Right atrium auricular region (tissue), 2 donors: Measurements from ENCODE around the gene CELA2A. TPM values are rescaled to one million over a fixed set of nuclear protein-coding genes. Genes with fewer than 3 reads are reported as not detected.

Experiments used
- DNase-seq: peaks from one replicate; pipeline ENCODE4 v3.0.0-alpha.2; 2019; ENCODE audit warnings: low spot score
- H3K27ac ChIP-seq, 2 donors: fragments of 200-600 bp; sonication (generic); 1 replicate in 1 of 2; 2 replicates in 1 of 2; pipeline ENCODE4 v1.5.1; 2016 to 2019
- H3K27me3 ChIP-seq, 2 donors: fragments of 200-600 bp; sonication (generic); one replicate each; pipeline versions ENCODE4 v1.5.1 to v1.6.0; 2017 to 2019
- H3K36me3 ChIP-seq: fragments of 200-600 bp; sonication (generic); one replicate; pipeline ENCODE4 v1.5.1; 2016
- H3K4me1 ChIP-seq, 2 donors: fragments of 200-600 bp; sonication (generic); one replicate each; pipeline versions ENCODE4 v1.5.1 to v1.6.0; 2017 to 2019
- H3K4me3 ChIP-seq, 2 donors: fragments of 200-600 bp; sonication (generic); 1 replicate in 1 of 2; 2 replicates in 1 of 2; pipeline ENCODE4 v1.5.1; 2017 to 2019; ENCODE audit warnings: mild to moderate bottlenecking in 1 of 2, moderate library complexity in 1 of 2
- H3K9me3 ChIP-seq, 2 donors: fragments of 200-600 bp; sonication (generic); one replicate each; pipeline ENCODE4 v1.5.1; 2019
- total RNA-seq, 2 donors: library from RNA; depleted of rRNA; stranded (reverse); fragments of >200 nt; gene quantifications; one replicate each; pipeline ENCODE4 v1.1.0, GENCODE V29; 2016
- TF ChIP-seq, protein P1 (sequence below), 2 donors: fragments of 200-600 bp; sonication (generic); IDR thresholded peaks; one replicate each; pipeline ENCODE4 v1.5.1; 2019; ENCODE audit warnings: antibody characterized with exemption in 2 of 2

The CELA2A gene
- total RNA-seq, 2 donors from 2014 or later, result not detected

DNA sequence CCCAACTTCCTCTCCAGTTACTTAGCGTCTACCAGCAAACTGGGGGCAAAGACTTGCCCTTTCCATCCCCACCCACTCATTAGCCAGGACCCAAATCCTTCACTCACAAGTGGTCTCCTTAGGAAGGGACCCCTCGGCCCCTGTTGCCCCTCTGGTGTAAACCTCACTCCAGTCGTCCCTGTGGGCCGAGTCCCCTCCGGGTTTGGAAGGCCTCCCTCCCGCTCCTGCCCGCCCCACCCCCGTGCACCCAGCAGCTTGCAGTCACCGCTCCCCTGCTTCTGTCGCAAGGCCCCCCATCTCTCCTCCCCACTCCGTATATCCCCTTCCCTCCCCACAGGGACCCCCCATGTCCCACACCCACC, 45.7 kb upstream of the CELA2A start:
- Histone ChIP-seq H3K27me3 (no peaks in the 10 kb centered on the region), H3K27ac (peak overlapping the region; percentile 18 to 69), H3K4me3 (peak overlapping the region; percentile 80 to 81), H3K4me1 (peaks cover 0 to 61% of the 10 kb centered on the region in 2 donors), H3K9me3 (no peaks in the 10 kb centered on the region), H3K36me3 (no peaks in the 10 kb centered on the region)
- TF ChIP-seq, protein P1, sequence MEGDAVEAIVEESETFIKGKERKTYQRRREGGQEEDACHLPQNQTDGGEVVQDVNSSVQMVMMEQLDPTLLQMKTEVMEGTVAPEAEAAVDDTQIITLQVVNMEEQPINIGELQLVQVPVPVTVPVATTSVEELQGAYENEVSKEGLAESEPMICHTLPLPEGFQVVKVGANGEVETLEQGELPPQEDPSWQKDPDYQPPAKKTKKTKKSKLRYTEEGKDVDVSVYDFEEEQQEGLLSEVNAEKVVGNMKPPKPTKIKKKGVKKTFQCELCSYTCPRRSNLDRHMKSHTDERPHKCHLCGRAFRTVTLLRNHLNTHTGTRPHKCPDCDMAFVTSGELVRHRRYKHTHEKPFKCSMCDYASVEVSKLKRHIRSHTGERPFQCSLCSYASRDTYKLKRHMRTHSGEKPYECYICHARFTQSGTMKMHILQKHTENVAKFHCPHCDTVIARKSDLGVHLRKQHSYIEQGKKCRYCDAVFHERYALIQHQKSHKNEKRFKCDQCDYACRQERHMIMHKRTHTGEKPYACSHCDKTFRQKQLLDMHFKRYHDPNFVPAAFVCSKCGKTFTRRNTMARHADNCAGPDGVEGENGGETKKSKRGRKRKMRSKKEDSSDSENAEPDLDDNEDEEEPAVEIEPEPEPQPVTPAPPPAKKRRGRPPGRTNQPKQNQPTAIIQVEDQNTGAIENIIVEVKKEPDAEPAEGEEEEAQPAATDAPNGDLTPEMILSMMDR (IDR thresholded peaks at IDR 0.05), result no peak
- DNase-seq, result no peak

DNA sequence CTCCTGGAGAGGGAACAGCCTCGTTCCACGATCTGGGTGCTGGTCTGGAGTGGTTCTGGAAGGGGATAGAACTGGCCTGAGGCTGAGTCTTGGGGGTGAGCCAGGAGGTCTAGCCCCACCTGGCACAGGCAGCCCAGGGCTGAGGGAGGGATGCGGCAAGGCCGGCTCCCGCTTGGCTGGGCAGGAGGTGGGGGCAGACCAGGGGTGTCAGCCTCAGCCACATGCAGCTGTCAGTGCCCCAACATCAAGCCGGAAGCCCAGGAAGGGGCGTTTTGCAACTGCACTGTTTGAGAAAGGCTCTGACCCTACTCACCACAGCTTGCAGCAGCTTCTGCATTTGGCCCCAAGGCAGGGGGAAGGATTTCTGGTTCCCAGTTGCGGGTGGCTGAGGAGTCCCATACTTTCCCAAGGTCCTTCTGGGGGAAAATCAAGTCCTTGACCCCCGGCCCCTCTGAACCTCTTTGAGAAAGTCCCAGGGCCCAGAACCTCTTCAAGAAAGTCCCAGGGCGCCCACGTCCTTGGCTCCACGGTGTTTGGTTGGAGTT, 44.9 kb upstream of the CELA2A start:
- DNase-seq, result no peak

DNA sequence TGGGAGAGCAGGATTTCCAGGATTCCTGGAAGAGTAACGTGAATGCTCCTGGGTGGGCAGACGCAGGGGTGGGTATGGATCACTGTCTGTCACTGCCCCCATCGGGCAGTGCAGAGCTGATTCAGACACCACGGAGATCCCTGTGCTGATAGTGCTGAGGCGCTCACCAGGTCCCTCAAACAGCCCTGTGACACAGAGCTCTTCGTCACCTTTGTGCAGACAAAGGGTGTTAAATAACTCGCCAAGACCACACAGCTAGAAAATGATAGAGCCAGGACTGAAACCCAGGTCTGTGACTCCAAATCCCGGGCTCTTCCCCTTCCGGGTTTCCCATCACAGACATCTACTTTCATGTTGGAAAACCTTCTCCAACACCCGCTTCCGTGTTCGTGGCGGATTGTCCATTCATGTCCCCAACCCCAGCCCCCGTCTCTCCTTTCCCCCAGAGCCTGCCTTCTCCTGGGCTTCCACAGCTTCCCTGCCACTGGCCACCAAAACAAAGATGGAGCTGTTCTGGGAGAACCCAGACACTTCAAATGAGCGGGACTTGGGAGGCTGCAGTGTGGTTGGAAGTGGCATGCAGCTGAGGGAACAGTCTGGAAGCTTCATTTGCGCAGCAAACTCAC, 44.2 kb upstream of the CELA2A start:
- Histone ChIP-seq H3K4me3 (peak overlapping the region in 1 of 2 donors; percentile 81), H3K36me3 (no peaks in the 10 kb centered on the region), H3K27ac (peak overlapping the region in 1 of 2 donors; percentile 18), H3K27me3 (no peaks in the 10 kb centered on the region), H3K9me3 (no peaks in the 10 kb centered on the region), H3K4me1 (peaks cover 0 to 71% of the 10 kb centered on the region in 2 donors)
- TF ChIP-seq, protein P1 (IDR thresholded peaks at IDR 0.05), result no peak
- no peak for DNase-seq

More for the DNA sequence above, 44.9 kb upstream of the CELA2A start:
- no peaks in the 10 kb centered on the region for H3K27me3 ChIP-seq
- peaks cover 0 to 68% of the 10 kb centered on the region in 2 donors for H3K4me1 ChIP-seq
- H3K36me3 ChIP-seq, result no peaks in the 10 kb centered on the region
- H3K27ac ChIP-seq, result peak overlapping the region; percentile 18 to 69
- TF ChIP-seq, protein P1 (IDR thresholded peaks at IDR 0.05), result no peak
- peak overlapping the region; percentile 80 to 81 for H3K4me3 ChIP-seq
- no peaks in the 10 kb centered on the region for H3K9me3 ChIP-seq

DNA sequence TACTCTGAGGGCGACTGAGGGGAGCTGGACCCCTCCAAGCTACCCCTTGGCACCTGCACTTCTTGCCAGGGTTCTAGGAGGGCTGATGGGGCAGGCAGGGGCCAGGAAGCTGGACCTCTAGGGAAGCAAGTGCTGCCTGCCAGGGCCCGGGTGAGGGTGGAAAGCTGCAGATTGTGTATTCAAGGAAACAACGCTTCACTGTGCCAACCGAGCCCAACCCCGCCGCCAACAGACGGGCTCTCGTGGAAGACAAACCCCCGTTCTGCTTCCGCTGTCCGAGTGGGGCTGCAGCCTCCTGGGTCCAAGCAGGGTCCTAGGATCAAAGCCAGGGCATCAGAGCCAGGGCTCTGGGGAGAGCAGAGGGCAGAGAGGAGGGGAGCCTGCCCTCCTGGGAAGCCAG, 43.7 kb upstream of the CELA2A start:
- Histone ChIP-seq H3K27ac (peak overlapping the region in 1 of 2 donors; percentile 18), H3K9me3 (no peaks in the 10 kb centered on the region), H3K27me3 (no peaks in the 10 kb centered on the region), H3K4me3 (no peak overlapping the region), H3K36me3 (no peaks in the 10 kb centered on the region), H3K4me1 (peaks cover 0 to 75% of the 10 kb centered on the region in 2 donors)
- TF ChIP-seq, protein P1 (IDR thresholded peaks at IDR 0.05), result no peak
- no peak for DNase-seq

DNA sequence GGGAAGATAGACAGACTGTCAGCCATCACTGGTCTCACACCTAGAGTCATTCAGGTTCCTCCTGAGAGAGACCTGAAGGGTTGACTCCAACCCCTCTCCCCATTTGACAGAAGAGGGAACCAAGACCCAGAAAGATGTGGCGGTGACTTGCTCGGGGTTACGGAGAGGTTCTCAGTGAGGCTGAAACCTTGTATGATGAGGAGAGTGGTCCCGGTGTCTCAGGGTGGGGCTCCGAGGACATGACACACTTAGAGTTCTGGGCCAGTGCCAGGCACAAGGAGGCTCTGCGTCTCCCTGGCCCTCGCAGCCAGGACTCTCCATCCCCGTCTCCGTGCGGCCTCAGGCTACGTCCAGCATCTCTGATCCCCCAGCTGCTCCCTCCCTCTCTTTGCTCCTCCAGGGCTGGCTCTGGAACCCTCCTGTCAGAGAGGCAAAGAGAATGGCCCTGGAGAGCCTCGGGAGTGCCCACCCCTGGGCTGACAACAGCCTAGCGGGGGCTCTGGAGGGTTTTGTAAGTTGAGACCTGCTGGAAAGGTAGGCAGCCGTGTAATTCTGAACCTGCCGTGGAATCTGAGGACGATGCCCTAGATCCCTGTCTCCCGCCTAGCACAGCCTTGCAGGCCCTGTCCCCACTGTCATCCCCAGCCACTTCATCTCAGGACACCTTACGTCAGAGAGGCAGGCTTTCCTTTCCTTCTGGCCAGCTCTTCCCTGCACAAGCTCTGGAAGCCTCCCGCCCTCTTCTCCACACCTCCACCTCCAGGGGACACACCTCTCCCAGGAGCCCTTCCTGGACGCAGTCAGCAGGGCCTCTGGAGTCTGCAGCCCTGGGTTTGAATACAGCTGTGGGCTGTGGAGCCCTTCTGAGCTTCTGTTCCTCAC, 42.7 kb upstream of the CELA2A start:
- TF ChIP-seq, protein P1 (IDR thresholded peaks at IDR 0.05), result no peak
- no peaks in the 10 kb centered on the region for H3K9me3 ChIP-seq

More for the DNA sequence above, 42.7 kb upstream of the CELA2A start:
- Histone ChIP-seq H3K27ac (no peak overlapping the region), H3K4me3 (no peak overlapping the region), H3K4me1 (peaks cover 0 to 78% of the 10 kb centered on the region in 2 donors), H3K27me3 (no peaks in the 10 kb centered on the region), H3K36me3 (no peaks in the 10 kb centered on the region)
- no peak for DNase-seq
